ENCODE data around the gene FLNB.

Gene FLNB

DNA sequence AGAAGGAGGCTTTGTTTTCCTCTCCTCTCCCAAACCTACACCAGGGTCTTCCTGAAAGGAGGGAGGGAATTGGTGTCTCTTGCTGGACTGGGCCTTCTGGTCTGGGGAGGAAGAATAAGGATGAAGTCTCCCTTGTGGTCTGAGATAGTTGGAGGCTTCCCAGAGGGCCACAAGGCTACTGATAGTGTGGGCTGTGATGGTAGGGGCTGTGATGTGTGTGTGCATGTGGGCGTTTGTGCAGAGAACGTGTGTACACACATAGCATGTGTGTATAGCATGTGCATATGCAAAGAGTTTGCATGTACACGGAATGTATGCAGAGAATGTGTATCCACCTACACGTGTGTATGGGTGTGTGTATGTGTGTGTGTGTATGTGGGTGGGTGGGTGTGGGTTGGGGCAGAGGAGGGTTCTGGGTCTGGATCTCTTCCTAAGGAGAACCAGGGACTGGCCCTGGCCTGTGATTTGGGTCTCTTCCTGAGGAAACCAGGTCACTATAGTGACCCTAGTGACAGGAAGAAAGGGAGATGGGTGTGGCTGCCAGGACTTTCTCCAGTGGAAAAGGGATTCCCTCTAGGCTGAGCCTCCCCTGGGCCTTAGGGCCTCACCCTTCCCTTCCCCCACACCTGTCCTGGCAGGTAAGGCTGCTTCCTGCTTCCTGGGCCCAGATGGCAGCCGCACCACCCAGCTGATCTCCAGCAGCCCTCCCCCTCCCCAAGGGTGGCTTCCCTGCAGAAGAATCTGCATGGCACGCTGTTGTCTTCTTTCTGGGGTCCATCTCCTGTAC is 1.7 kb downstream of the FLNB start:
- no peak for DNase-seq

DNA sequence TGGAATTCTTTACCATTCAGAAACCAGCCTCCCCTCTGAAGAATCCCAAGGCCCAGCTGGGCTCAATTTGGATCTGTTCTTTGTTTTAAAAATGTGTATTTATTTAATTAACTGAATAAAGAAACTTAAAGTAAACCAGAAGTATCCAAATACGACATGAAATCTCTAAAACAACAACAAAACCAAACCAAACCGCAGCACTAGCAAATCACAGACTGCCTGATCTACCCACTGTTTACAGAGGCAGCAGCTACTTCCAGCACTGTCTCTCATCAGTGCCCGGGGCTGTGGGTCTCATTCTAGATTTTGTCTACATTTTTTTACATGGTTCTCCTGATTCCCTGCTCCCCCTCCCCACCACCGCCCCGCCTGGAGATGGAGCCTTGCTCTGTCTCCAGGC is 2.3 kb downstream of the FLNB start:
- DNase-seq: no peak

DNA sequence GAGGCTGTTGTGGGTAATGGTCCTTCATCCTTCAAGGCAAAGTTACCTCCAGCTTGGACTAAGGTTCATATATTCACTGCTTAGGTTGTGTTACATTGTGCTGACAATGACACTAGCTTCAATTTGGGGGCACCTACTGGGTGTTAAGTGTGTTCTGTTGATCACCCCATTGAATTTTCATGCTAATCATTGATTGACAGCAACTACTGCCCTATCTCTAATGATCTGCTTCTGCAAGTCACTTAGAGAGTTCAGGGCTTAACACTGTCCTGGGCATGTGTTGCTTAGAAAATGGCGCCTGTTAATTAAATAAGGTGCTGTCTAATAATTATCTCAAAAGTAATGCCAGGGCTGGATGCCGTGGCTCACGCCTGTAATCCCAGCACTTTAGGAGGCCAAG is 3.4 kb downstream of the FLNB start:
- no peak for DNase-seq

DNA sequence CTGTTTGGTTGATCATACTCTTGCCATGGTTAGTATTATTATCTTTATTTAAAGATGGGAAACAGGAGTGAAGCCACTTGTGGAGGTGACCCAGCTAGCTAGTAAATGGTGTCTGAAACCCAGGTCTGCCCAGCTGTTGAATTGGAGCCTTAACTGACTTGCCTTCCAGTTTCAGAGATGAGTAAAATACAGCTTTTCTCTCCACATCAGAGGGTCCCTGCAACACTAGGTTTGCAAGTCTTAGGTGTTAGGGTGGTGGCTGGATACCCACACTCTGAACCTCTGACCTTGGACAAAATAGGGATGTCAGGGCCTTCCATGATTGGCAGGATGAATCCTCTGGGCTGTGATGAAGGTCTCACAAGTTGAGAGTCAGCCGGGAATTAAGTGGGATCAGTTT is 4.1 kb downstream of the FLNB start:
- DNase-seq: no peak

DNA sequence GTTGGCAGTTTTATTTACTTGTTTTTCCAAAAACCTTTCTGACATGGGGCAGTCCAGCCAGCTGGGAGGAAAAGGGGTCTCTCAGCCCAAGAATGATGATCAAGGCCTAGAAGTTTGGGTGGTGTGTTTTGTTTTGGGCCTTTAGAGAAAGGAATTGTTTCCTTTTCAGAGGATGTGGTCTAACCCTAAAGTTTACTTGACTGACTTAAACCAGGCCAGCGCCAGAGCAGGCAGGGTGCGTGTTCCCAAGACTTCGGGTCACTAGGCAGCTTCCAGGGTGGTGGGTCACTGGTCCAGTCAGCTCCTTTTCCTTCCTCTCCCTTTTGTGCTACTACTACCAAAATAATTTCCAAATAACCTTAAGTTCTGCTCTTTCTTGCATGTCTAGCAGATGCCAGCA is 4.9 kb downstream of the FLNB start:
- no peak for DNase-seq

DNA sequence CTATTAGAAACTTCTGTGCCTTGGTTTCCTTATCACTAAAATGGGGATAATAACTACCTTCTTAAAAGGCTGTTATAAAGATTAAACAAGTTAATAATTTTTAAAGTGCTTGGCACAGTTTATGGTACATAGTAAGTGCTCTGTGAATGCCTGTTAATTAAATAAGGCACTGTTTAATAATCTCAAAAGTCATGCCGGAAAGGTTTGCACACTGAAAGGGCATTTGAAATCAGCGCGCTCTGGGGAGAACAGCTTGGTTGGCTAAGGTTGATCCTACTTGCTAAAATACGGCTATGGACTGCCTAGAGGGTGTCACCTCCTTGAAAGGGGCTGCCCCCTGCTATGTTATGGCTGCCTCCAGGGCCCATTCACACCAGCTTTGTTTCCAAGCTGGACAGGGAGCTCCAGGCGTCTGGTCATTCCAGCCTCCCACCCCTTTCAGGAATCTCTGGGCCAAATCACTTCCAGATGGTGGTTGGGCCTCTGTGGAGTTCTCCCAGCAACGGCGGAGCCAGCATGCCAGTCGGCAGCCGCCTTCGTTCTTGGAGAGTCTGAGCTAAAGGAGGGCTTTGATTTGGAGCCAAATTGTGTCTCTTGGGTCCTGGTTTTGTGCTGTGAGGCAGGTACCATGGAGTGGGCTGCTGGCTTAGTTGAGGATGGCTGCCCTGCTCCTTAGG is 5.9 kb downstream of the FLNB start:
- no peak for DNase-seq

DNA sequence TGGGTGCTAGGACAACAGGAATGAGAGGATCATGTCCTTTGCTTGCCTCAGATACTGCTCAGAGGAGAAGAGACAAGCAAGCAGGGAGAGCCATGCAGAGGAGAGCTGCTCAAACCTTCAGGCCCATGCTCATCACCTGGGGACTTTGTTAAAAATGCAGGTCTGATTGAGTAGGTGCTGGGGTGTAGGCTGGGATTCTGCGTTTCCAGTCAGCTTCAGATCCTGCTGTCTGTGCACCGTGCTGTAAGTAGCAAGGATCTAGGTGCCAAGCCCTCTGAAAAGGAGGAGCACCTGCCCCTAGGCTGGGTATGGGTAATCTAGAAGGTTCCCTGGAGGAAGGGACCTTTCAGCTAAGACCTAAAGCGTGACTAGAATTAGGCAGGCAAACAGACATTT is 7.3 kb downstream of the FLNB start:
- DNase-seq: no peak

DNA sequence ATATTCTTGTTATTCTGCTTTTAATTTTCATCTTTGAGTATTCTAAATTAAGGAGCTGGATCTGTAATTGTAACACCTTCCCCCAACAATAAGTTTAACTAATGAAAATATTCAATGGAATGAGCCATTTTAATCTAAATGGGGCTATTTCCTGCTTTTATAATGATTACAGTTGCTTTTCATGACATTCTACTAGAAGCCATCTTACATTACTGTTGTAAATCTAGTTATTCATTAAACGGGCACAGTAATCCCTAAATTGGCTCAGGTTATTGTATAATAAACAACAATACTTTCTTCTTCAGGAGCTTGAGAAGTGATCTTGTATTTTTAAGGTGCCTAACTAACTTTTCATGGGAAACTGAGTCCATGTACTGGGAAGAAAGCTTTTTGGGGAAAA is 8.5 kb downstream of the FLNB start:
- no peak for DNase-seq

DNA sequence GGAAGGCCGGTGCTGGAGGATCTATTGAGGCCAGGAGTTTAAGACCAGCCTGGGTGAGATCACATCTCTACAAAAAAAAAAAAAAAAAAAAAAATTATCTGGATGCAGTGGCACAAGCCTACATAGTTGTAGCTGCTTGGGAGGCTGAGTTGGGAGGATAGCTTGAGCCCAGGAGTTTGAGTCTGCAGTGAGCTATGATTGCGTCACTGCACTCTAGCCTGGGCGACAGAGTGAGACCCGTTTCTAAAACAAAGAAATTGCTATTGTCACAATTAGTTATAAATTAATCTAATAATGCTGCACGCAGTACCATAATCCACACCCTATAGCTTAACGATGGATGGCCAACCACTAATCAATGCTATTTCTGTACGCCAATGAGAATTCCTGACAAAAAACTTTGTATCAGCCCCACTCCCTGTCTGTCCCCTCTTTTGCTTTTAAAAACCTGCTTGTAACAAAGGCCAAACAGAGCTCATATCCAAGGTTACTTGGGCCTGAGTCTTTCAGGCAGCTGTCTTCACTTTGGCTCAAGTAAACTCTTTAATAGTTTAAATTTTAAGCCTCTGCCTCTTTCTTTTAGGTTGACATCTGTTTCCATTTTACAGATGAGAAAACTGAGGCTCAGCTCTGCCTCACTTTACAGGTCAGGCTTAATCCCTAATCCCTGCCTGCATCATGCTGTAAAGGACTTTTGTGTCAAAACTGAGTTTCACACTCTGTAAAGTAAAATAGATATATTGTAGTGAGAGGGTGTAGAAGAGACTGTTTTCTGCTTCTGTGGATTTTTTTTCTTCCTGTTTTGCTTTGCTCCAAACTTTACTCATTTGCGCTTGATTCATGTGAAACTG is 10.9 kb downstream of the FLNB start:
- no peak for DNase-seq

DNA sequence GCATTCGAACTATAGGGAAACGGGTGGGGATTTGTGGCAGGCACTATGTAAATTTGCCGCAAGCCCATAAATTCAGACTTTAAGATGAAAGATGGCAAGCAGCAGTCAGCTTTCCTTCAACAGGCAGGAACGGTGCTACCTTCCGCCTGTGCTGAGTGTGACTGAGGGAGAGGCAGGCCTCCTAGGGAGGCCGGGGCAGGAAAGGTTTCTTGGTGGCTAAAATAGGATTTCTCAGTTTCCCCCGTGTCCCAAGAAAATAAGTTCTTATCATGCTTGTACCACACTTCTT is 12.5 kb downstream of the FLNB start:
- DNase-seq: no peak

DNA sequence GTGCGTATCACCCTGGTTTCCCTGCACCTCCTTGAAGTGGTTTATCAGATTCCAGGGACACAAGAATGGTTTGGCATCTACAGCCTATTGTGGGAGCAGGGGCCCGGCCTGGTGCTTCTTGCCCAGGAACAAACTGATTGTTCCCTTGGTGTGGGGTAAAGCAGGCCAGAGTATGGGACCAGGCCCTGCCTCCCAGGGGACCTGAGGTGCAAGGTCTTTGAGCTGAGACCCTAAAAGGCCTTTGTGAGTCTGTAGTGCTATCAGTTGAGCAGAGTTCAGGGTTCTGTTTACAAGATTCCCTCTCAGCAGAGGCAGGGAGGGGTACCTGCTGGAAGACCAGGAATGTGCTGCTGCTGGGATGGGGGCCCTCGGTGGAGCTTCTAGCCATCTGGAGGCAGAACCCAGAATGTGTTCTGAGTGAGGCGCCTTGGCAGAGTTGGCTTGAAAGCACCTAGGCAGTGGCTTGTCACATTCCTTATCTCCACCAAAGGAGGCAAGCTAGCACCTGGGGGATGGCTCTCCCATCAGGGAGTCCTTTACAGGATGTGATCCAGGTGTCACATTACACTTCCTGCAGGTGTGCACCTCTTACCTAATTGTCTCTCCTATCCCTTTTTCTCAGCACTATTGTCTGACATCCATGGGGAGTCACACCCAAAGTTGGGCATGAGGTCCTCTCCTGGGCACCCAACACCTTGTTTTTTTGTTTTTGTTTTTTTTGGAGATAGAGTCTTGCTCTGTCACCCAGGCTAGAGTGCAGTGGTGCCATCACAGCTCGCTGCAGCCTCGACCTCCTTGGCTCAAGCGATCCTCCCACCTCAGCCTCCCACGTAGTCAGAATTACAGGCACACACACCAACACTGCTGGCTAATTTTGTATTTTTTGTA is 13.1 kb downstream of the FLNB start:
- no peak for DNase-seq

DNA sequence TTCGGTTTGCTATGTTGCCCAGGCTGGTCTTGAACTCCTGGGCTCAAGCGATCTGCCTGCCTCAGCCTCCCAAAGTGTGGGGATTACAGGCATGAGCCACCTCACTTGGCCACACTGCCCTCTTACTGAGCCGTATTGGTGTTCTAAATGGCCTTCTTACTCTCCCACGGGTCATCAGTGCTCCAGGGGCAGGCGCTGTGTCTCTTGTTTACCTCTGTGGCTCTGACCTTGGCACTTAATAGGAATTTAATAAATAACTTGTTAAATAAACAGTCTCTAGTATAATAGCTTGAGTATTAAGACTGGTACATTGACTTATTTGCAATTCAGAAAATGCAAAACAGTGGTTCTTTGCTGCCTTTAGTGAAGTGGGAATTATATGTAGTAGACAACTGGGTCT is 13.7 kb downstream of the FLNB start:
- no peak for DNase-seq

DNA sequence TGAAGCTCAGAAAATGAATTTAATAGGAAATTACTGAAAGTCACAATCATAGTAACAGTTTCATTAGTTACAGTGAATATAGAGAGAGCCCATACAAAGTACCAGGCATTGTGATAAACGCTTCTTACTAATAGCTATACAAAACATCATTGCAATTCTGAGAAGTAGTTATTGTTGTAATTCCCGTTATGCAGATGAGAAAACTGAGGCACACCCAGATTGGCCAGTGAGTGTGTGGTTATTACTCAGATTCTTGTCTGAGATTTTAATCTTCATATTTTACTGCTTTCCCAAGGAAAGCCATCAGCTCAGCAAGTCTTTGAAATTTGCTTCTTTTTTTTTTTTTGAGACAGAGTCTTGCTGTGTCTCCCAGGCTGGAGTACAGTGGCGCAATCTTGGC is 14.3 kb downstream of the FLNB start:
- DNase-seq: no peak

DNA sequence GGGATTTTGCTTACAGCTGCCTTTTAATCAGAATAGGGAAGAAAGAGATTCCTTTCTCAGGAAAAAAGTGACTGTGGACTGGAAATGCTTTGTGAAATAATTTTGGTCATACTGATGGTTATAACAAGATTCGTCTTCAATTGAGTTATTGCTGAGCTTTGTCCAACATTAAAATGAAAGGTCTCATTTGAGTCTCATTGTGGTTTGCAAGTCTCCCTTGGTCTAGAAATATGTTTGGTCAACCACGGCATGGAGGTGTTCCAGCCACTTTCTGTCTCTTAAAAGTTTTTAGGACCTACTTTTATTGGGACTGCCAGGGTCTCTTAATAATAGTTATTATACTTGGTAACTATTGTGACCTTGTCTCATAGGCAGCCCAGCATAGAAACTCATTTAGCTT is 15.3 kb downstream of the FLNB start:
- no peak for DNase-seq

DNA sequence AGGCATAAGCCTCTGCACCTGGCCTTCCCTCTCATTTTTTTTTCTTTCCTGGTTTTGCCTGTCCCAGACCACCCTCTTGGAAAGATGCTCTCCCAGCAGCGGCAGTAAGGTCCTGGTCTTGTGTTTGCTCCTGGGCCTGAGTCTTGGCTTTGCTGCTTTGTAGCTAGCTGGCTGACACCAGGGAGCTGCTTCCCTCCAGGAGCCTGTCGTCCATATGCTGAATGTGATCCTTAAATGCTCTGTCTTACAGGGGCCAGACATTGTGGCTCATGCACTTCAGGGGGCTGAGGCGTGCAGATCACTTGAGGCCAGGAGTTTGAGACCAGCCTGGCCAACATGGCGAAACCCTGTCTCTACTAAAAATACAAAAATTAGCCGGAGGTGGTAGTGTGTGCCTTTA is 17.2 kb downstream of the FLNB start:
- no peak for DNase-seq

DNA sequence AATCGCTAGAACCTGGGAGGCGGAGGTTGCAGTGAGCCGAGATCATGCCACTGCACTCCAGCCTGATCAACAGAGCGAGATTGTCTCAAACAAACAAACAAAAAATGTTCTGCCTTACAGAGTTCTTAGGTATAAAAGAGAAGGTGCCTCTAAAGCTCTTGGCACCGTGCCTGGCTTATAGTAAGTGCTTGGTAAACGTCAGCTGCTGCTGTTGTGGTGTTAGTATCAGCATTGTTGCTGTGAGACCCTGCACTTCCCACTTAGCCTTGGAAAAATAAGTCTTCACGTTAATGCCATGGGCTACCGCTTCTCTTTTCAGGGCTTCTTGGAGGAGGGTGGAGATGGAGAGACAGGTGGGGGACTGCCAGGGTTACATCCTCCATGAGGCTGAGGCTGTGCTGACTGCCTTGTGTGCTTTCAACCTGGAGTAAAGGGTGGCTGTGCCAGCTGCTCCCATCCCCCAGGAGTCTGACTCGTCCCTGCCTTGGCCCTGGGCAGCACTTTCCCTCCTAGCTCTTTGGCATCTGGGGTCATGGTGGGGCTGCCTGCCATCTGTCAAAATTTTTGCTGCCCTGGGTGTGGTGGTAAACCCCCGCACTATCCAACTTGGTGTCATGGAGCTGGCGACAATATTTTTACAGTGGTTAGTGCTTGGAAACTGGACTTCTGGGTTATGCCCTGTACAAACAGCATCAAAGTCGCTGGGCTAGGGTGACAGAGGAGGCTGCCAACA is 17.8 kb downstream of the FLNB start:
- DNase-seq: peak; percentile 74 to 84

DNA sequence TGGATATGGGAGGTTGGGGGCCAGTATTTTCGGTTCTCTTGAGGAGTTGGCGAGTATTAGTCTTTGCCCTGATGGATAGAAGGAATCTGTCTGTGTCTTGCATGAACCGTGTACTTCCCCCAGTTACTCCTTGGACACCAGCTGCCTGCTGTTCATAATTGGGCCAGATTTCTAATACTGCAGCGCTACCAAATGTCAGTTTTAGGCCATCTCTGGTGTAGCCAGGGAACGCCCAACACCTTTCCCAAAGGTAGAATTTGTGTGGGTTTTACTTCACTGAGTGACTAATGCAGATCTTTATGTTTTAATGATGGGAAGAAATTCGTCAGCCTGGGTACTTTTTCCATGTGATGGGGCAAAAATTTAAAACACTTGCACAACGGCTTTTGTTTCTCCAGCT is 18.4 kb downstream of the FLNB start:
- DNase-seq: no peak

DNA sequence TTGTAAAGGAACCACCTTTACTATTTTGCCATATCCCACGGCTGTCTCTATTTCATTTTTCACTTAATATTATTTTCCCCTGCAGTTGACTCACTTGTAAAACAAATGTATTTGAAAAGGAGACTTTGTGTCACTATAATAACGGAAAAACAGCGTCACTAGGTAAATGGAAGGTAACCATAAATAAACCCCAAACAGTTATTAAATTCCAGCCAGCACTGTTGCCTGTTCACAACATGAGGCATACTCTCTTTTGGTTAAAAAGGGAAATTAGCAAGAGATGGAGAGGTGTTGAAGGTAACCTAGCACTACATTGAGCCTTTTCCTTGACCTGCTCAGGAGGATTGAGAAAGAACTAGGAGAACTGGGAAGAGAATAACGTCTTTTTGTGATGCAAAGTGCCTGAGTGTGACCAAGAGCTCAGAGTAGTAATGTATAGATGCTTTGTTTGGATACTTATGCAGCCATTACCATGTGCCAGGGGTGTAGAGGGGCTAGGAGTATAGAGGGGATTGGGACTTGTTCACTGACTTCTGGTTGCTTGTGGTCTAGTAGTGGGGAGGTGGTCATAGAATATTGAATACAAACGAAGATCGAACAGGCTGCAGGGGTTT is 19.6 kb downstream of the FLNB start:
- no peak for DNase-seq

DNA sequence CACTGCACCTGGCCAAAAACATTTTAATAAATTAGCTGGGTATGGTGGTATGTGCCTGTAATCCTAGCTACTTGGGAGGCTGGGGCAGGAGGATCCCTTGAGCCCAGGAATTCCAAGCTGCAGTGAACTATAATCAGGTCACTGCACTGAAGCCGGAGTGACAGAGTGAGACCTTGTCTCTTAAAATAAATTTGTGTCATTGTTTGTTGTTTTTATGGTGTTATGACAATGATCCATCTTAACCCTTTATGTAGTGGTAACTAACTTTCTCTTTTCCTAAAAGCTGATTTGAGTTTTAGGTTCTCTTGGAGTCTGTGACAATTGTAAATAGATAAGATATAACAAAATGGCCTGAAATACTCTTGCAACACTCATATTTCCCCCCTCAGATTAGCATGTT is 20.7 kb downstream of the FLNB start:
- no peak for DNase-seq

DNA sequence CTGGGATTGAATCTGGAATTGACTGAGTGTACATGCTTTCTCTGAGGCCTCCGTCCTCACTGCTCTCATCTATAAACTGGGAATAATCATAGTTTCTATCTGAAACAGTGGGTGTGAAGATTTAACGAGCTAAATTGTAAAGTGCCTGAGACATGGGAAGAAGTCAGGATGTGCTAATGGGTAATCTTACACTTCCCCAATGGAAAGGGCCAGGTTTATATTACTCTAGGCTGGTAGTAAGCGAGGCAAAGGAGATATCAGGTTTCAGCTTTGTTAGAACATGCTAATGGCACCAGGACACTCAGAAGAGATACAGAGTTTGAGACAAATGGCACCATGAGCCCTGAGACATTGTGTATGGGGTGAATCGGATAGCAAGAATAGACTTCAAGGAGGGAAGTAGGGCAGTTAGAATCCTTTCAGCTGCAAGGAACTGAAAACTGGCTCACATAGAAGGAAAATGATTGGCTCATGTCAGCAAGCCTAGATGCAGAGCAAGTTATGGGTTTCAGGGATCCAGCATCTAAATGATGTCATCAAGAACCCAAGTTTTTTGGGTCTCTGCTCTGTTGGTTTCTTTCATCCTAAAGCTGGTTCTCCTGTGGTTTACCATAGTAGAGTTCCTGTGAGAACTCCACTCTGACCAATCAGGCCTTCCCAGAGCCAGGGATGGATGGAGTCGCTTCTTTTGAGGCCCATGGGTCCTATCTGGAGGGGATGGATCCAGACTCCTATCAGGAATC is 21.8 kb downstream of the FLNB start:
- DNase-seq: no peak

DNA sequence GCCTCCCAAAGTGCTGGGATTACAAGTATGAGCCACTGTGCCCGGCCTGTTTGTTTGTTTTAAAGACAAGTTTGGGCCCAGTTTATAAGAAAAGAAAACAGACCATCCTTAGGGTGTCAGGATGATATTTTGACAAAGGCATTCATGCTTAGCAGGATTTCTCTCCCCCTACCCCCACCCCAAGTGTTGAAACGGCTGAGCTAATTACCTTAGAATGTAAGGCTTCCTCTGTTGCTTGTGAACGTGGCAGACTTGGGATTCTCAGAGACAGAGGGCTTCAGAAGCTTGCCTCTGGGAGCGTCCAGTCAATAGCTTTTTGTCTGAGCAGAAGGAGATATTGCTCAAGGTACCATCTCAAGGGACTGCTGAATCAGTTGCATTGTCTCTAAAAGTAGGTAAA is 24.0 kb downstream of the FLNB start:
- no peak for DNase-seq

All from SHP77 (cell line).